GM18519 (cell line): ENCODE results near the gene RRAD.
A peak's percentile ranks its signal among the peaks of the same experiment; 100 is the strongest.

Experiments used
- ATAC-seq: cut with Tn5 transposase; IDR thresholded peaks from one replicate; pipeline ENCODE4 v1.9.1; 2021; ENCODE audit warnings: mild to moderate bottlenecking, moderate library complexity; ENCODE audit not compliant: unreplicated experiment, low FRiP score

RRAD gene

DNA sequence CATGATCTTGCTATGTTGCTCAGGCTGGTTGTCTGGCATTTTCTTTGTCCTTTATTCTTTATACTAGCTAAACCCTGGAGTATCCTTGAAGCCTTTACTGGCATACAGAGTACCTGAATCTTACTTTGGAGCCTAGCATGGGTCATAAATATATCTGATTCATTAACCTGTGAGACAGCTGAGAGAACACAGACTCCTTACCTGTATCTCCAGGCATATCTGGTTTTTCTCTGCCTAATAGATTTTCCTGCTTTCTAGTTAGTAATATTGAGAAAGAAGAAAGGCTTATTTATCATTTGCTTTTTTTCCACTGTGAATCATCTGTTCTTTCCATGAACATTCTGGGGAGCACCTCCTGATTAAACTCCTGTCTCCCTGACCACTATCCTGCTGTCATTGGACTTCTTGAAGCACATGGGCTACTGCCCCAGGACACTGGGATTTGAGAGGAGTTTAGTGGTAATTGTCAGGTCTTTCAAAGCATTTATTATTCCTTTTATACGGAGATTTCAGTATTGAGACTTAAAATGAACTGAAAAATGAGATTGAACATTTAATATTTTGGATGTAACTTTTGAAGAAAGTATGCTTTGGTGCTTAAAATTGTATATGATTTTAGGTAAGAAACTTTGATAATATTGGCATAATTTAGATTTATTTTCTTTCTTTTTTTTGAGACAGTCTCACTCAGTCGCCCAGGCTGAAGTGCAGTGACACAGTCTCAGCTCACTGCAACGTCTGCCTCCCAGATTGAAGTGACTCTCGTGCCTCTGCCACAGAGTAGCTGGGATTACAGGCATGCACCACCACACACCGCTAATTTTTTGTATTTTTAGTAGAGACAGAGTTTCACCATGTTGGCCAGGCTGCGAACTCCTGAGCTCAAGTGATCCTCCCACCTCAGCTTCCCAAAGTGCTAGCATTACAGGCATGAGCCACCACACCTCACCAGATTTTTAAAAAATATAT is 36.4 kb downstream of the RRAD start:
- ATAC-seq, result no peak

DNA sequence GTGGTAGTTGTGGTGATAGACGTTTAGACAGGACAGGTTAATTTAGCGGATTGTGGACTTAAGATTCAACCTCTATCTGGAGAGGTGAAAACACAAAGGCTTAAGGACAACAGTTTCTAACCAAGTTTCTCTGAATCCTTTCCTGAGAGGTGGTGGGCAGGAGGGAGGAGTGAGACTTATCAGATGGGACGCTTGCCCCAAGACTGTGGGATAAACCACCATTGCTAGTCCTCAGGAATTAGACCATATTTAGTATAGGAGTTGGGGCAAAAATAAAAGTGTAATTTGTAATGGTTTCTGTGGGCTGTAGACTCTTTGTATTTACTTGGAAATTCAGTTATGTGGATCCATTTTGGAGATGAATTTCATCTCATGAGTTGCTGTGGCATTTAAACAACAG is 38.4 kb downstream of the RRAD start:
- no peak for ATAC-seq

- no peak for ATAC-seq
Observed at GRCh38 chr16:66886321-66886720, 39.0 kb downstream of the RRAD start.

- no peak for ATAC-seq
Observed at GRCh38 chr16:66885491-66885890, 39.8 kb downstream of the RRAD start.

DNA sequence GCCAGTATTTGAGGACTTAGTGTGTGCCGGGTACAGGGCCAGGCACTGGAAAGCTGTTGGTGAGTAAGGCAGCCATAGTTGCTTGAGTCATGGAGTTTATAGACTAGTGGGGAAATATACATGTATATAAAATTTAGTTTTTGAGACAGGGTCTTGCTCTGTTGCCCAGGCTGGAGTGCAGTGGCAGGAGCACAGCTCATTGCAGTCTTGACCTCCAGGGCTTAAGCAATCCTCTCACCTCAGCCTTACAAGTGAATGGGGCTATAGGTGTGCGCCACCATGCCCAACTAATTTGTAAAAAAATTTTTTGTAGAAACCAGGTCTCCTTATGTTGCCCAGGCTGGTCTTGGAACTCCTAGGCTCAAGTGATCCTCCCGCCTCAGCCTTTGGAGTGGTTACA is 42.6 kb downstream of the RRAD start:
- no peak for ATAC-seq

DNA sequence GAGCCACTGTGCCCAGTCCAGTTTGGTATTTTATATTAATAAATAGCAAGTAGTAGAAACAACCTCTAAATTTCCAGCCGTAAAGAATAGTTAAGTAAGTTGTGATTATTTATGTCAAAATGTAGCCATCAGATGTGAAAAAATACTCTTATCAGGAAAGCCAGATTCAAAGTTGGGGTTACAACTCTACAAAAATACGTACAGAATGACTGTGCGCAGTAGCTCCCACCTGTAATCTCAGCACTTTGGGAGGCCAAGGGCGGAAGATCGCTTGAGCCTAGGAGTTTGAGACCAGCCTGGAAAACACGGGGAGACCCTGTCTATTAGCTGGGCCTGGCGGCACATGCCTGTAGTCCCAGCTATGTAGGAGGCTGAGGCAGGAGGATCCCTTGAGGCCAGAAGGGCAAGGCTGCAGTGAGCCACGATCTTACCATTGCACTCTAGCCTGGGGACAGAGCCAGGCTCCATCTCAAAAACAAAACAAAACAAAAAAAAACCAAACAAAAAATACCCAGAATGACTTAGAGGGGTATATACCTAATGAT is 43.3 kb downstream of the RRAD start:
- no peak for ATAC-seq

DNA sequence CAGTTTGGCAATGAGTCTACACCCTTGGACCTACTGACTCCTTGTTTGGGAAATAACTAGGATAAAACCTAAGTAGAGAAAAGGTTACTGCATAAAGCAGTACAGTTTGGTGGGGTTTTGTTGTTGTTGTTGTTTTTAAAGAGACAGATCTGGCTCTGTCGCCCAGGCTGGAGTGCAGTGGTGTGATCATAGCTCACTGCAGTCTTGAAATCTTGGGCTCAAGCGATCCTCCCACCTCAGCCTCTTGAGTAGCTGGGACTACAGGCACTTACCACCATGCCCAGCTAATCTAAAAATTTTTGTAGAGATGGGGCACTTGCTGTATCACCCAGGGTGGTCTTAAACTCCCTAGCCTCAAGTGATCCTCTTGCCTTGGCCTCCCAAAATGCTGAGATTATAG is 43.8 kb downstream of the RRAD start:
- ATAC-seq, result no peak

- ATAC-seq, result no peak
Observed at GRCh38 chr16:66881014-66881417, 44.3 kb downstream of the RRAD start.

- ATAC-seq, result peak; percentile 84
Observed at GRCh38 chr16:66880288-66881013, 44.9 kb downstream of the RRAD start, which contains the start of gene PDP2. TSS of gene PDP2 (plus strand) at chr16:66880515. CDS start at chr16:66884285, 3,770 bp downstream.

GRCh38 chr16:66878067-66878466 is 47.3 kb downstream of the RRAD start:
- ATAC-seq, result no peak

DNA sequence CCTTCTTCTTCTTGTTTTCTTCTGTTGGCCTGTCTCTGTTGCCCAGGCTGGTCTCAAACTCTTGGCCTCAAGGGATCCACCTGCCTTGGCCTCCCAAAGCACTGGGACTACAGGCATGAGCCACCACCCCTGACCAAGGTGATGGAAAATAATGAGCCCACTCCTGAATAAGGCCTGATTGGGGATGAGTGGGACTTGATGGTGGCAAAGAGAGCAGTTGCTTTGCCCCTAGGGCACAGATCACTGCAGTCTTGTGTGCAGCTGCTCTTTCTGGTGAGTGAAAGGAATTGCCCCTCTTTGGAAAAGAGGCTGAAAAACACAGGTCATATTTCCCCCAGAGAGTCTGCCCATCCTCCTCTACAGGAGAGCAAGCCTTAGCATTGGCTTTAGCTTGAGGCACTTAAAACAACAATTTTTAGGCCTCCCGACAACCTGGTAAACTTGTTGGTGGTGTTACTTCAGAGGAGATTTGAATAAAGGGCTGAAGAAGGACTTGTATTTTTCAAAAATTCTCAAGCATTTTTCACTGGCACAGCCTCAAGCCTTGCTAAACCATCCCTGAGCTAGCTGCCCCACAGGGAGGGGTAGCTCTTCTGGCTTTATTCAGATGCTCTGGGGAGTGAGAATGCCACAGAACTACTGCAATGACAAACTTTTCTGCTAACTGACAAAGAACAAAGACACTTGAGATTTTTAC is 51.1 kb downstream of the RRAD start:
- no peak for ATAC-seq

GRCh38 chr16:66873685-66874055 is 51.7 kb downstream of the RRAD start:
- ATAC-seq, result no peak

- ATAC-seq, result peak; percentile 72
Observed at GRCh38 chr16:66872943-66873684, 52.2 kb downstream of the RRAD start.

GRCh38 chr16:66872559-66872942 is 52.8 kb downstream of the RRAD start:
- ATAC-seq, result no peak

DNA sequence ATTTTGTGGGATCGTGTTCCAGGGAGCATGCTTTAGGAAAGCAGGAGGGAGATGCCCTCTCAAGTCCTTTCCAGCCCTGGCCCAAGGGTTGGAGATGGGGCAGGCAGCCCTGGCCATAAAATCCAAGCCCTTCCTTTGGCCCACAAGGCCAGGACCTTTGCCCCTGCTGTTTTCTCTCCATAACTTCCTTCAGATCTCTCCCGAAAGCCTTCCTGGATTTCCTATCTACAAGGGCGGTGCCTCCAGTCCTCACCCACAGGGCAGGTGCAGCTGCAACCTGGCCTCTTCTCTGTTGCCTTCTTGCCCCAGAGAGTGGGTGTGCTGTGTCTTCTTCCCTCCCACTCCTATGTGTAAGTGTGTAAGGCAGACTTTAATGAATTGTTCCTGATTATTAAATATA is 53.5 kb downstream of the RRAD start:
- no peak for ATAC-seq
